K562 (cell line): ENCODE results near the gene SNRNP48. TPM values are rescaled to one million over a fixed set of nuclear protein-coding genes. Genes with fewer than 3 reads are reported as not detected.

Experiments used
- ATAC-seq: fragments of 200-7000 bp; cut with Tn5 transposase; 3 replicates; pipeline ENCODE4 v1.9.1; 2020; ENCODE audit warnings: moderate library complexity
- BruUV-seq: library from RNA; stranded (reverse); fragments of 400-500 nt; replicated peaks from 2 replicates; lab custom pipeline; 2021; lab: Mats Ljungman, UMichigan
- CTCF ChIA-PET: fragments of 300-600 bp; formaldehyde crosslinking; extraction: SDS; loops from one replicate; lab custom pipeline; 2021; ENCODE audit warnings: low intra/inter-chr PET ratio; lab: Yijun Ruan, JAX
- POLR2A ChIA-PET: fragments of 300-600, 350-650 bp; sonication (Branson Sonifier 250); formaldehyde crosslinking; extraction: SDS; loops from one replicate; lab custom pipeline; 2021; ENCODE audit warnings: antibody characterized with exemption, inconsistent platforms; lab: Yijun Ruan, JAX
- DNase-seq, 4 experiments: peaks; one replicate each; pipeline versions ENCODE4 v3.0.0 to v3.0.0-alpha.2; 2011 to 2018; ENCODE audit warnings: low spot score in 3 of 4, mixed read lengths in 3 of 4; ENCODE audit errors: extremely low read depth in 1 of 4
- FAIRE-seq: peaks from 2 replicates; lab custom pipeline; 2011; peaks lifted over from hg19 to GRCh38; lab: Jason Lieb, UNC
- H2AFZ ChIP-seq: 2 replicates; pipeline ENCODE4 v1.6.0; 2011; ENCODE audit warnings: low read depth, low read length, control low read depth, inconsistent platforms
- H3K27ac ChIP-seq: fragments of 200-600 bp; 3 replicates; pipeline ENCODE4 v1.8.0; 2011; ENCODE audit warnings: low read depth, mild to moderate bottlenecking, control low read depth, inconsistent platforms, low read length, moderate library complexity, mixed read lengths; ENCODE audit errors: extremely low read depth
- H3K27me3 ChIP-seq, 2 experiments: fragments of 300-600 bp in 1 of 2; 2 replicates in 1 of 2; 3 replicates in 1 of 2; pipeline versions ENCODE4 v1.6.0 to v1.8.0; 2011; ENCODE audit warnings: inconsistent platforms in 2 of 2, low read length in 2 of 2, mild to moderate bottlenecking in 1 of 2, mixed read lengths in 1 of 2, moderate library complexity in 1 of 2; ENCODE audit not compliant: control insufficient read depth in 2 of 2, insufficient read depth in 2 of 2
- H3K36me3 ChIP-seq: fragments of 300-600 bp; 3 replicates; pipeline ENCODE4 v1.8.0; 2011; ENCODE audit warnings: mild to moderate bottlenecking, low read length, inconsistent platforms; ENCODE audit not compliant: control insufficient read depth, insufficient read depth
- H3K4me1 ChIP-seq, 2 experiments: fragments of 200-600 bp in 1 of 2; replicated peaks in 1 of 2; 2 replicates in 1 of 2; 3 replicates in 1 of 2; pipeline versions ENCODE4 v1.5.1 to v1.8.0; 2011; ENCODE audit warnings: inconsistent platforms in 2 of 2, low read length in 2 of 2, mild to moderate bottlenecking in 1 of 2, mixed read lengths in 1 of 2, moderate library complexity in 1 of 2; ENCODE audit not compliant: control insufficient read depth in 2 of 2, insufficient read depth in 2 of 2
- H3K4me2 ChIP-seq: 2 replicates; pipeline ENCODE4 v1.6.1; 2011; ENCODE audit warnings: low read length, control low read depth, inconsistent platforms, mixed read lengths; ENCODE audit not compliant: insufficient read depth
- H3K4me3 ChIP-seq: fragments of 200-600 bp; sonication (generic), shearing (Covaris generic); 2 replicates; pipeline ENCODE4 v1.5.1; 2016; ENCODE audit warnings: control low read depth, inconsistent platforms
- H3K79me2 ChIP-seq: fragments of 200-600 bp; 3 replicates; pipeline ENCODE4 v1.8.0; 2011; ENCODE audit warnings: low read length, inconsistent platforms; ENCODE audit not compliant: control insufficient read depth, insufficient read depth
- H3K9ac ChIP-seq, 2 experiments: 2 replicates each; pipeline versions ENCODE4 v1.6.0 to v1.6.1; 2011; ENCODE audit warnings: low read depth in 2 of 2, low read length in 2 of 2, control low read depth in 1 of 2, inconsistent platforms in 1 of 2, mild to moderate bottlenecking in 1 of 2, mixed read lengths in 1 of 2; ENCODE audit not compliant: insufficient read depth in 1 of 2
- H3K9me1 ChIP-seq: one replicate; pipeline ENCODE4 v1.6.0; 2011; ENCODE audit warnings: inconsistent platforms, mild to moderate bottlenecking, low read length, moderate library complexity; ENCODE audit not compliant: control insufficient read depth, insufficient read depth
- H3K9me3 ChIP-seq: replicated peaks from 2 replicates; pipeline ENCODE4 v1.5.1; 2011; ENCODE audit warnings: low read depth, low read length, inconsistent platforms; ENCODE audit not compliant: control insufficient read depth, insufficient read depth
- H4K20me1 ChIP-seq: replicated peaks from 2 replicates; pipeline ENCODE4 v1.6.1; 2011; ENCODE audit warnings: low read length, inconsistent platforms, mixed read lengths; ENCODE audit not compliant: control insufficient read depth, insufficient read depth
- ARHGAP35 ChIP-seq: fragments of 450-650 bp; IDR thresholded peaks from 2 replicates; pipeline ENCODE4 v1.6.1; 2018; ENCODE audit not compliant: partially characterized antibody
- ATF7 ChIP-seq: fragments of 450-650 bp; IDR thresholded peaks from 2 replicates; pipeline ENCODE4 v1.7.1; 2014; ENCODE audit warnings: mild to moderate bottlenecking, moderate library complexity
- FOXK1 ChIP-seq: sonication (generic); formaldehyde crosslinking; IDR thresholded peaks from 2 replicates; pipeline ENCODE4 v1.8.0; 2022; ENCODE audit warnings: missing genetic modification reagents, mild to moderate bottlenecking, borderline replicate concordance
- MTA1 ChIP-seq: fragments of 450-650 bp; IDR thresholded peaks from 2 replicates; pipeline ENCODE4 v1.6.1; 2017; ENCODE audit warnings: borderline replicate concordance
- NFE2 ChIP-seq: IDR thresholded peaks from 2 replicates; pipeline ENCODE4 v1.6.1; 2014; ENCODE audit warnings: antibody characterized with exemption, low read depth
- PML ChIP-seq: IDR thresholded peaks from 2 replicates; pipeline ENCODE4 v1.6.1; 2012; ENCODE audit warnings: low read length, inconsistent platforms
- SAFB ChIP-seq: fragments of 200-400 bp; formaldehyde crosslinking; IDR thresholded peaks from 2 replicates; pipeline ENCODE4 v1.6.1; 2017; ENCODE audit warnings: low read depth, low read length, borderline replicate concordance
- SLC30A9 ChIP-seq: fragments of 250-450 bp; sonication (Bioruptor Pico); IDR thresholded peaks from 2 replicates; pipeline ENCODE4 v1.8.0; 2022; ENCODE audit warnings: mild to moderate bottlenecking, moderate library complexity
- SMARCA4 ChIP-seq: fragments of 450-650 bp; IDR thresholded peaks from 2 replicates; pipeline ENCODE4 v1.6.1; 2016
- SRSF9 ChIP-seq: fragments of 200-400 bp; formaldehyde crosslinking; IDR thresholded peaks from 2 replicates; pipeline ENCODE4 v1.6.1; 2017; ENCODE audit warnings: low read depth, low read length, borderline replicate concordance
- WGBS: fragments of 100-300 bp; shearing (Covaris generic); methylation state at CpG from one replicate; pipeline ENCODE4 v1.1.6; 2016; ENCODE audit warnings: low coverage, mixed read lengths; ENCODE audit not compliant: insufficient coverage; ENCODE audit errors: missing lambda C conversion rate; 5-methylcytosine and 5-hydroxymethylcytosine counted together
- in situ Hi-C: fragments of 300-500 bp; cut with MboI; formaldehyde crosslinking; loops from 4 replicates; pipeline ENCODE4 v1.15.0; 2018; ENCODE audit warnings: inconsistent platforms, mixed read lengths
- intact Hi-C: fragments of 100-400 bp; cut with micrococcal nuclease; formaldehyde crosslinking; loops from 2 replicates; pipeline ENCODE4 v1.14.2; 2022
- polyA plus RNA-seq, 8 experiments: library from polyadenylated mRNA; depleted of rRNA in 4 of 8; stranded (reverse) in 5 of 8; unstranded in 3 of 8; fragments of >200 nt; fragmentation: Nextera tagmentation in 2 of 8; fragmentation: Illumina TruSeq in 1 of 8; extraction: Ambion mirVana in 2 of 8; extraction: Trizol in 1 of 8; gene quantifications; 2 replicates each; pipeline versions ENCODE4 v1.2.1 to v1.2.3, GENCODE V29; 2011 to 2014; ENCODE audit warnings: inconsistent platforms in 1 of 8, missing spikeins in 1 of 8
- total RNA-seq, 7 experiments: library from RNA; depleted of rRNA in 6 of 7; stranded (reverse); fragments of >200 nt in 6 of 7; fragmentation: Illumina TruSeq in 2 of 7; extraction: Trizol in 2 of 7; gene quantifications; 2 replicates each; pipeline versions ENCODE4 v1.2.1 to v1.2.3, GENCODE V29; 2011 to 2021; ENCODE audit warnings: low replicate concordance in 1 of 7
- TF ChIP-seq, protein P1 (sequence below): fragments of 450-650 bp; formaldehyde crosslinking; IDR thresholded peaks from 2 replicates; pipeline ENCODE4 v1.4.0; 2020; ENCODE audit warnings: mild to moderate bottlenecking, moderate library complexity
- TF ChIP-seq, protein P2 (sequence below): sonication (generic); formaldehyde crosslinking; IDR thresholded peaks from 2 replicates; pipeline ENCODE4 v1.8.0; 2022; ENCODE audit warnings: mild to moderate bottlenecking, missing genetic modification reagents

Gene SNRNP48
- total and polyA plus RNA-seq, 9 of the 15 experiments (the other 6 are each of a cell fraction or from before 2014, with no cell fraction given): 6.2 to 32.9 (median 18.6) TPM

DNA sequence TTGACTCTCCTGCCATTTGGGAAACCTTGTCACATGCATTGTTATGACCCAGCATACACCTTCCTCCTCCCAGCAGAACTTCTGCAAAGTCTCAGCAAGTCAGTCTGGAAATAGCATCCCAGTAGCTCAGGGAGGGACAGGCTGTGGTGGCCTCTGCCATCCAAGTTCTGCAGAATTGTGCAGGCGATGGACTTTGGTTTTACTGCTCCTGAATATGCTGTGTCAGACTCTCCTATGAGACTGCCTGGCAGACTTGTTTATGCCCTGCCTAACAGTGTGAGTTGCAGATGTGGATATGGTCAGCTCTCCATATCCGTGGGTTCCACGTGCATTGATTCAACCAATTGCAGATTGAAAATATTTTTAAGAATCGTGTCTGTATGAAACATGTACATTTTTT, 52.8 kb downstream of the SNRNP48 start:
- FAIRE-seq (no peak), ATAC-seq (no peak), DNase-seq (no peak)
- Histone ChIP-seq H3K4me1 (no peaks in the 10 kb centered on the region), H3K9ac (no peak overlapping the region), H3K9me3 (no peaks in the 10 kb centered on the region), H3K4me2 (no peak overlapping the region), H4K20me1 (no peaks in the 10 kb centered on the region), H2AFZ (no peak overlapping the region), H3K27ac (no peak overlapping the region), H3K27me3 (peaks cover 21 to 42% of the 10 kb centered on the region in 2 experiments), H3K9me1 (no peaks in the 10 kb centered on the region), H3K36me3 (no peaks in the 10 kb centered on the region), H3K79me2 (no peaks in the 10 kb centered on the region), H3K4me3 (no peak overlapping the region)
- no peak for TF ChIP-seq ATF7
- in situ Hi-C loops: no loop called here
- WGBS: under 1% methylated on average over 4 of the region's 4 CpGs
- BruUV-seq: no TSS peak
- POLR2A ChIA-PET: interaction anchor here (1.4 kb wide), 1 partner anchor 12 kb away, joined by 3 read pairs; no protein-coding TSS in a partner anchor
- intact Hi-C loops: no loop called here
- CTCF ChIA-PET: no interaction called here

DNA sequence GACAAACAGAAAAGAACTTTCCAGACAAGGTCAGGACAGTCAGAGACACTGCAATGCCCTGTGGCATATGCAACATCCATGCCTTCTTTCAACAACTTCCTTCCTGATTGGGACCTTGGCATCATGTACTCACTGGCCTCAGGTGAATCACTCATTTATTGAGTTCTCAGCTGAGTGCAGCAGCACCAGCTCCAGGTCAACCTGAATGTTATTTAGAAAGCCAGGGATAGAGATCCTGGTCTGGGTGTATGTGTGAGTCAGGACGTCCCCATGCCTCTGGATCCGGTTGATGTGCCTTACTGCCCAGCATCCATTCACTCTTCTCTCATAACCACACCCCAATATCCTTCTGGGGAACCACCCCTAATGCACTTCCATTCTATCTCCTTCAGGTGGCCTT, 54.4 kb downstream of the SNRNP48 start:
- 0% methylated on average over 2 of the region's 2 CpGs for WGBS
- in situ Hi-C loops (no loop called here), intact Hi-C loops (no loop called here)
- Histone ChIP-seq H3K4me1 (no peaks in the 10 kb centered on the region), H3K9me1 (no peaks in the 10 kb centered on the region), H4K20me1 (no peaks in the 10 kb centered on the region), H3K36me3 (no peaks in the 10 kb centered on the region), H3K79me2 (no peaks in the 10 kb centered on the region), H3K9ac (no peak overlapping the region), H3K27ac (no peak overlapping the region), H2AFZ (no peak overlapping the region), H3K4me2 (no peak overlapping the region), H3K4me3 (no peak overlapping the region), H3K9me3 (no peaks in the 10 kb centered on the region), H3K27me3 (peaks cover 21 to 46% of the 10 kb centered on the region in 2 experiments)
- CTCF ChIA-PET: no interaction called here
- POLR2A ChIA-PET: interaction anchor here (0.6 kb wide), 1 partner anchor 155 kb away, joined by 3 read pairs; no protein-coding TSS in a partner anchor
- ATAC-seq: no peak
- DNase-seq: no peak
- FAIRE-seq: no peak
- no TSS peak for BruUV-seq
- TF ChIP-seq PML (no peak), SAFB (no peak), SLC30A9 (CRISPR knock-in tag) (no peak), SRSF9 (no peak), MTA1 (no peak), SMARCA4 (no peak), FOXK1 (CRISPR knock-in tag) (no peak), ARHGAP35 (no peak), NFE2 (no peak)
- TF ChIP-seq, protein P1, sequence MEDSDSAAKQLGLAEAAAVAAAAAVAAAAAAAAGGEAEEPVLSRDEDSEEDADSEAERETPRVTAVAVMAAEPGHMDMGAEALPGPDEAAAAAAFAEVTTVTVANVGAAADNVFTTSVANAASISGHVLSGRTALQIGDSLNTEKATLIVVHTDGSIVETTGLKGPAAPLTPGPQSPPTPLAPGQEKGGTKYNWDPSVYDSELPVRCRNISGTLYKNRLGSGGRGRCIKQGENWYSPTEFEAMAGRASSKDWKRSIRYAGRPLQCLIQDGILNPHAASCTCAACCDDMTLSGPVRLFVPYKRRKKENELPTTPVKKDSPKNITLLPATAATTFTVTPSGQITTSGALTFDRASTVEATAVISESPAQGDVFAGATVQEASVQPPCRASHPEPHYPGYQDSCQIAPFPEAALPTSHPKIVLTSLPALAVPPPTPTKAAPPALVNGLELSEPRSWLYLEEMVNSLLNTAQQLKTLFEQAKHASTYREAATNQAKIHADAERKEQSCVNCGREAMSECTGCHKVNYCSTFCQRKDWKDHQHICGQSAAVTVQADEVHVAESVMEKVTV (CRISPR knock-in tag): no peak
- TF ChIP-seq, protein P2, sequence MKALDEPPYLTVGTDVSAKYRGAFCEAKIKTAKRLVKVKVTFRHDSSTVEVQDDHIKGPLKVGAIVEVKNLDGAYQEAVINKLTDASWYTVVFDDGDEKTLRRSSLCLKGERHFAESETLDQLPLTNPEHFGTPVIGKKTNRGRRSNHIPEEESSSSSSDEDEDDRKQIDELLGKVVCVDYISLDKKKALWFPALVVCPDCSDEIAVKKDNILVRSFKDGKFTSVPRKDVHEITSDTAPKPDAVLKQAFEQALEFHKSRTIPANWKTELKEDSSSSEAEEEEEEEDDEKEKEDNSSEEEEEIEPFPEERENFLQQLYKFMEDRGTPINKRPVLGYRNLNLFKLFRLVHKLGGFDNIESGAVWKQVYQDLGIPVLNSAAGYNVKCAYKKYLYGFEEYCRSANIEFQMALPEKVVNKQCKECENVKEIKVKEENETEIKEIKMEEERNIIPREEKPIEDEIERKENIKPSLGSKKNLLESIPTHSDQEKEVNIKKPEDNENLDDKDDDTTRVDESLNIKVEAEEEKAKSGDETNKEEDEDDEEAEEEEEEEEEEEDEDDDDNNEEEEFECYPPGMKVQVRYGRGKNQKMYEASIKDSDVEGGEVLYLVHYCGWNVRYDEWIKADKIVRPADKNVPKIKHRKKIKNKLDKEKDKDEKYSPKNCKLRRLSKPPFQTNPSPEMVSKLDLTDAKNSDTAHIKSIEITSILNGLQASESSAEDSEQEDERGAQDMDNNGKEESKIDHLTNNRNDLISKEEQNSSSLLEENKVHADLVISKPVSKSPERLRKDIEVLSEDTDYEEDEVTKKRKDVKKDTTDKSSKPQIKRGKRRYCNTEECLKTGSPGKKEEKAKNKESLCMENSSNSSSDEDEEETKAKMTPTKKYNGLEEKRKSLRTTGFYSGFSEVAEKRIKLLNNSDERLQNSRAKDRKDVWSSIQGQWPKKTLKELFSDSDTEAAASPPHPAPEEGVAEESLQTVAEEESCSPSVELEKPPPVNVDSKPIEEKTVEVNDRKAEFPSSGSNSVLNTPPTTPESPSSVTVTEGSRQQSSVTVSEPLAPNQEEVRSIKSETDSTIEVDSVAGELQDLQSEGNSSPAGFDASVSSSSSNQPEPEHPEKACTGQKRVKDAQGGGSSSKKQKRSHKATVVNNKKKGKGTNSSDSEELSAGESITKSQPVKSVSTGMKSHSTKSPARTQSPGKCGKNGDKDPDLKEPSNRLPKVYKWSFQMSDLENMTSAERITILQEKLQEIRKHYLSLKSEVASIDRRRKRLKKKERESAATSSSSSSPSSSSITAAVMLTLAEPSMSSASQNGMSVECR (CRISPR knock-in tag): no peak
